H9 (cell line): ENCODE measurements around the gene TRUB2. TPM values are rescaled to one million over a fixed set of nuclear protein-coding genes. Genes with fewer than 3 reads are reported as not detected.

ENCODE experiments used
- DNase-seq: peaks from one replicate; pipeline ENCODE4 v3.0.0-alpha.2; 2017
- H2AFZ ChIP-seq: one replicate; pipeline ENCODE4 v1.6.1; 2013; ENCODE audit warnings: mild to moderate bottlenecking, low read length, control low read depth, moderate library complexity
- H2AK5ac ChIP-seq: 2 replicates; pipeline ENCODE4 v1.6.1; 2013; ENCODE audit warnings: low read length, control low read depth, mixed read lengths; ENCODE audit not compliant: insufficient read length
- H2BK120ac ChIP-seq: one replicate; pipeline ENCODE4 v1.6.1; 2013; ENCODE audit warnings: low read depth, mild to moderate bottlenecking, low read length, control low read depth, inconsistent platforms; ENCODE audit not compliant: poor library complexity, severe bottlenecking
- H2BK12ac ChIP-seq: 2 replicates; pipeline ENCODE4 v1.6.1; 2013; ENCODE audit warnings: low read length, control low read depth, mixed read lengths, low read depth; ENCODE audit not compliant: insufficient read length
- H2BK15ac ChIP-seq: 2 replicates; pipeline ENCODE4 v1.6.1; 2013; ENCODE audit warnings: low read depth, low read length, control low read depth
- H2BK20ac ChIP-seq: one replicate; pipeline ENCODE4 v1.6.1; 2013; ENCODE audit warnings: low read depth, mild to moderate bottlenecking, low read length, control low read depth, inconsistent platforms; ENCODE audit not compliant: poor library complexity, severe bottlenecking
- H2BK5ac ChIP-seq: 2 replicates; pipeline ENCODE4 v1.6.1; 2013; ENCODE audit warnings: low read length, control low read depth, mixed read lengths; ENCODE audit not compliant: insufficient read length
- H3K14ac ChIP-seq: 2 replicates; pipeline ENCODE4 v1.6.1; 2013; ENCODE audit warnings: low read length, control low read depth; ENCODE audit not compliant: insufficient read depth
- H3K18ac ChIP-seq: 2 replicates; pipeline ENCODE4 v1.6.1; 2013; ENCODE audit warnings: low read depth, mild to moderate bottlenecking, mixed read lengths, low read length, control low read depth; ENCODE audit not compliant: insufficient read length
- H3K23ac ChIP-seq: 2 replicates; pipeline ENCODE4 v1.6.1; 2013; ENCODE audit warnings: low read length, control low read depth, mixed read lengths, low read depth; ENCODE audit not compliant: insufficient read length
- H3K23me2 ChIP-seq: 2 replicates; pipeline ENCODE4 v1.6.1; 2013; ENCODE audit warnings: low read depth, mild to moderate bottlenecking, mixed read lengths, low read length, control low read depth; ENCODE audit not compliant: insufficient read length, poor library complexity, severe bottlenecking
- H3K27ac ChIP-seq: 2 replicates; pipeline ENCODE4 v1.5.1; 2013; ENCODE audit warnings: low read length, control low read depth, mixed read lengths, low read depth; ENCODE audit not compliant: insufficient read length
- H3K27me3 ChIP-seq: 2 replicates; pipeline ENCODE4 v1.6.1; 2013; ENCODE audit warnings: low read length, control low read depth, inconsistent platforms; ENCODE audit not compliant: insufficient read depth
- H3K4ac ChIP-seq: 2 replicates; pipeline ENCODE4 v1.6.1; 2013; ENCODE audit warnings: low read depth, mild to moderate bottlenecking, control low read depth, inconsistent platforms, low read length, moderate library complexity
- H3K4me1 ChIP-seq: 2 replicates; pipeline ENCODE4 v1.6.1; 2013; ENCODE audit warnings: low read length, control low read depth, inconsistent platforms; ENCODE audit not compliant: insufficient read depth
- H3K4me2 ChIP-seq: 2 replicates; pipeline ENCODE4 v1.6.1; 2013; ENCODE audit warnings: low read length, control low read depth, mixed read lengths; ENCODE audit not compliant: insufficient read length, insufficient read depth
- H3K56ac ChIP-seq: 2 replicates; pipeline ENCODE4 v1.6.1; 2013; ENCODE audit warnings: low read depth, mild to moderate bottlenecking, mixed read lengths, low read length, control low read depth; ENCODE audit not compliant: insufficient read length
- H3K79me1 ChIP-seq: 2 replicates; pipeline ENCODE4 v1.6.1; 2013; ENCODE audit warnings: low read depth, mild to moderate bottlenecking, moderate library complexity, low read length, control low read depth, inconsistent platforms; ENCODE audit not compliant: insufficient read depth, poor library complexity, severe bottlenecking
- H3K79me2 ChIP-seq: 2 replicates; pipeline ENCODE4 v1.6.1; 2013; ENCODE audit warnings: low read length, control low read depth, inconsistent platforms; ENCODE audit not compliant: insufficient read depth
- H3K9ac ChIP-seq: 2 replicates; pipeline ENCODE4 v1.6.1; 2013; ENCODE audit warnings: low read length, control low read depth, mixed read lengths; ENCODE audit not compliant: insufficient read length; ENCODE audit errors: extremely low read depth
- H3K9me3 ChIP-seq: one replicate; pipeline ENCODE4 v1.6.1; 2013; ENCODE audit warnings: low read depth, low read length, inconsistent platforms; ENCODE audit not compliant: control insufficient read depth
- H3T11ph ChIP-seq: one replicate; pipeline ENCODE4 v1.6.1; 2013; ENCODE audit warnings: mild to moderate bottlenecking, low read length, control low read depth, inconsistent platforms
- H4K20me1 ChIP-seq: one replicate; pipeline ENCODE4 v1.6.1; 2013; ENCODE audit not compliant: control insufficient read depth, insufficient read length, insufficient read depth
- H4K5ac ChIP-seq: 2 replicates; pipeline ENCODE4 v1.6.1; 2013; ENCODE audit warnings: low read depth, mild to moderate bottlenecking, mixed read lengths, low read length, control low read depth; ENCODE audit not compliant: insufficient read length
- H4K8ac ChIP-seq: replicated peaks from 2 replicates; pipeline ENCODE4 v1.6.1; 2013; ENCODE audit warnings: low read length, control low read depth, mixed read lengths, low read depth; ENCODE audit not compliant: insufficient read length
- H4K91ac ChIP-seq: 2 replicates; pipeline ENCODE4 v1.6.1; 2013; ENCODE audit warnings: low read depth, mild to moderate bottlenecking, moderate library complexity, mixed read lengths, low read length, control low read depth; ENCODE audit not compliant: insufficient read length
- H3K27ac Mint-ChIP-seq, 3 experiments: 2 replicates in 2 of 3; 3 replicates in 1 of 3; pipeline ENCODE4 v1.8.0; 2020 to 2021; ENCODE audit warnings: mixed read lengths in 3 of 3, mild to moderate bottlenecking in 1 of 3, moderate library complexity in 1 of 3
- H3K27me3 Mint-ChIP-seq: 2 replicates; pipeline ENCODE4 v1.8.0; 2021; ENCODE audit warnings: low read depth, mild to moderate bottlenecking, moderate library complexity, mixed read lengths
- H3K36me3 Mint-ChIP-seq, 3 experiments: 2 replicates in 2 of 3; 3 replicates in 1 of 3; pipeline ENCODE4 v1.8.0; 2020 to 2021; ENCODE audit warnings: low read depth in 3 of 3, mixed read lengths in 3 of 3; ENCODE audit not compliant: insufficient read depth in 1 of 3
- H3K4me1 Mint-ChIP-seq, 2 experiments: 2 replicates each; pipeline ENCODE4 v1.8.0; 2020; ENCODE audit warnings: mixed read lengths in 2 of 2
- H3K4me3 Mint-ChIP-seq, 2 experiments: 2 replicates in 1 of 2; 3 replicates in 1 of 2; pipeline ENCODE4 v1.8.0; 2020 to 2021; ENCODE audit warnings: mild to moderate bottlenecking in 2 of 2, mixed read lengths in 2 of 2, moderate library complexity in 1 of 2
- H3K9me3 Mint-ChIP-seq, 2 experiments: 2 replicates in 1 of 2; 3 replicates in 1 of 2; pipeline ENCODE4 v1.8.0; 2020; ENCODE audit warnings: mild to moderate bottlenecking in 2 of 2, mixed read lengths in 2 of 2, moderate library complexity in 1 of 2
- WGBS: extraction: QIAGEN DNeasy Blood & Tissue Kit; methylation state at CpG from one replicate; pipeline ENCODE4 v1.1.7; 2013; ENCODE audit warnings: missing lambda C conversion rate, low lambda C conversion rate, mixed read lengths; ENCODE audit not compliant: insufficient read length; ENCODE audit errors: extremely low coverage; 5-methylcytosine and 5-hydroxymethylcytosine counted together
- long read RNA-seq: library from polyadenylated mRNA; unstranded; transcript quantifications from one replicate; pipeline ENCODE4 v2.0.0, GENCODE V29; 2020
- total RNA-seq: library from RNA; stranded (reverse); gene quantifications from 2 replicates; pipeline ENCODE4 v1.2.1, GENCODE V29; 2021
- TF ChIP-seq, protein P1 (sequence below): fragments of 200-600 bp; sonication (generic); conservative IDR thresholded peaks from 3 replicates; pipeline ENCODE4 v1.8.0; 2021; ENCODE audit warnings: antibody characterized with exemption, mild to moderate bottlenecking

The TRUB2 gene, protein sequence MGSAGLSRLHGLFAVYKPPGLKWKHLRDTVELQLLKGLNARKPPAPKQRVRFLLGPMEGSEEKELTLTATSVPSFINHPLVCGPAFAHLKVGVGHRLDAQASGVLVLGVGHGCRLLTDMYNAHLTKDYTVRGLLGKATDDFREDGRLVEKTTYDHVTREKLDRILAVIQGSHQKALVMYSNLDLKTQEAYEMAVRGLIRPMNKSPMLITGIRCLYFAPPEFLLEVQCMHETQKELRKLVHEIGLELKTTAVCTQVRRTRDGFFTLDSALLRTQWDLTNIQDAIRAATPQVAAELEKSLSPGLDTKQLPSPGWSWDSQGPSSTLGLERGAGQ
- total RNA-seq: 38.3 and 39.8 TPM in 2 replicates
- long read RNA-seq, full-length matches to known transcripts: 338 of 365 reads
- long read RNA-seq, partial matches to known transcripts: 6 of 365 reads
- long read RNA-seq, other reads (novel, unspliced or antisense): 21 of 365 reads

DNA sequence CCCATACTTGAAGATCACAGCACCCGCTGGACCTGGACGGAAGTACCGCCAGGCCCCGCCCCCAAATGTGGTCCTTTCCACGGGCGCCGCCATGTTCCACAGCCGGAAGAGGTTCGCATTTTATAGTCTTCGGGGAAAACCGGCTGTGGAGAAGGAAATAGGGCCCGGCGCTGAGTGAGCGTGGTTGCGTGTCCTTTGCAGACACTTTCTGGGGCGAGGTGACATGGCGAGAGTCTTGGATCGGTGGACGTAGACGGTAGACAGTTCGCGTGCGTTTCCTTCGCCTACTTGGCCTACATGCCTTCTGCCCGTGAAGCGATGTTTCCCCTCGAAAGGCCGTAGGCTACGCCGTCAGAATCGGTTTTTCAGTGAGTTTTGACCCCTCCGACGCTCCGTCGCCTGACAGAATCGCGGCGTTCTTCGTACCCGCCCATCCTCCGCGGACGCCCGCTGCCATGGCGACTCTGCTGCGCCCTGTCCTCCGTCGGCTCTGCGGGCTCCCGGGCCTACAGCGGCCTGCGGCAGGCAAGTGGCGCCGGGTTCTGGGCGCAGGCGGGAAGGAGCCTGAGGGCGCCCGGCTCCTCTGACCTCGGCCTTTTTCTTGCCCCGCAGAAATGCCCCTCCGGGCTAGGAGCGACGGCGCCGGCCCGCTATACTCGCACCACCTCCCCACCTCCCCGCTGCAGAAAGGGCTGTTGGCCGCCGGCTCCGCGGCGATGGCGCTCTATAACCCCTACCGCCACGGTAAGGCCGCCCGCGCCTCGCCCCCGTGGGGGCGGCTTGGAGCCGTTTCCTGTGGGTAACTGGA is at the start of gene TRUB2, which contains the start of gene COQ4:
TRUB2 (minus strand) TSS at position 44 of the 808 bp plus-strand sequence; CDS start at position 5, 39 bp downstream.
COQ4 (plus strand) TSS at position 436 of the 808 bp plus-strand sequence; CDS start at position 456, 20 bp downstream.
- Mint-ChIP-seq H3K4me1 (peaks cover 6 to 12% of the 10 kb centered on the region in 2 experiments), H3K9me3 (no peaks in the 10 kb centered on the region; a peak in 1 of 5 replicates), H3K27me3 (no peaks in the 10 kb centered on the region), H3K36me3 (peaks cover 0 to 23% (median 14%) of the 10 kb centered on the region in 3 experiments; a peak in 6 of 7 replicates), H3K27ac (peak within 1 kb of the TSS; percentile 97 to 100 (median 99)), H3K4me3 (peak within 1 kb of the TSS; percentile 98 to 99)
- no peak within 1 kb of the TSS for H2BK120ac ChIP-seq
- no peak within 1 kb of the TSS for H3K56ac ChIP-seq
- no peak within 1 kb of the TSS for H3K4ac ChIP-seq
- no peaks in the 10 kb centered on the region for H3K9me3 ChIP-seq
- no peaks in the 10 kb centered on the region for H3K4me1 ChIP-seq
- H2BK12ac ChIP-seq: no peak within 1 kb of the TSS
- H4K5ac ChIP-seq: no peak within 1 kb of the TSS
- H2BK20ac ChIP-seq: no peak within 1 kb of the TSS
- H3K79me1 ChIP-seq: peaks cover 3% of the 10 kb centered on the region
- no peak within 1 kb of the TSS for H2BK5ac ChIP-seq
- H4K20me1 ChIP-seq: no peaks in the 10 kb centered on the region
- H3K9ac ChIP-seq: peak within 1 kb of the TSS; percentile 90
- no peak within 1 kb of the TSS for H3K14ac ChIP-seq
- H3K18ac ChIP-seq: peak within 1 kb of the TSS; percentile 83
- H3K79me2 ChIP-seq: peaks cover 2% of the 10 kb centered on the region; the same call in 1 of the 2 replicates
- peak; percentile 93 for DNase-seq
- peak within 1 kb of the TSS; percentile 3 for H3K27ac ChIP-seq
- no peaks in the 10 kb centered on the region for H3K27me3 ChIP-seq
- H3K4me2 ChIP-seq: peak within 1 kb of the TSS; percentile 47
- no CpG with 5 or more reads among the region's 83 CpGs for WGBS
- TF ChIP-seq, protein P1, sequence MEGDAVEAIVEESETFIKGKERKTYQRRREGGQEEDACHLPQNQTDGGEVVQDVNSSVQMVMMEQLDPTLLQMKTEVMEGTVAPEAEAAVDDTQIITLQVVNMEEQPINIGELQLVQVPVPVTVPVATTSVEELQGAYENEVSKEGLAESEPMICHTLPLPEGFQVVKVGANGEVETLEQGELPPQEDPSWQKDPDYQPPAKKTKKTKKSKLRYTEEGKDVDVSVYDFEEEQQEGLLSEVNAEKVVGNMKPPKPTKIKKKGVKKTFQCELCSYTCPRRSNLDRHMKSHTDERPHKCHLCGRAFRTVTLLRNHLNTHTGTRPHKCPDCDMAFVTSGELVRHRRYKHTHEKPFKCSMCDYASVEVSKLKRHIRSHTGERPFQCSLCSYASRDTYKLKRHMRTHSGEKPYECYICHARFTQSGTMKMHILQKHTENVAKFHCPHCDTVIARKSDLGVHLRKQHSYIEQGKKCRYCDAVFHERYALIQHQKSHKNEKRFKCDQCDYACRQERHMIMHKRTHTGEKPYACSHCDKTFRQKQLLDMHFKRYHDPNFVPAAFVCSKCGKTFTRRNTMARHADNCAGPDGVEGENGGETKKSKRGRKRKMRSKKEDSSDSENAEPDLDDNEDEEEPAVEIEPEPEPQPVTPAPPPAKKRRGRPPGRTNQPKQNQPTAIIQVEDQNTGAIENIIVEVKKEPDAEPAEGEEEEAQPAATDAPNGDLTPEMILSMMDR: no peak
- H2BK15ac ChIP-seq: no peak within 1 kb of the TSS
- peaks cover 7% of the 10 kb centered on the region for H3K23me2 ChIP-seq
- no peak within 1 kb of the TSS for H2AK5ac ChIP-seq
- H2AFZ ChIP-seq: peak within 1 kb of the TSS; percentile 49
- no peak within 1 kb of the TSS for H3K23ac ChIP-seq
- no peak within 1 kb of the TSS for H3T11ph ChIP-seq
- no peak within 1 kb of the TSS for H4K91ac ChIP-seq
- H4K8ac ChIP-seq: peak within 1 kb of the TSS; percentile 93
